GM23248 (cell line): ENCODE data around the gene KCNQ1OT1. TPM values are rescaled to one million over a fixed set of nuclear protein-coding genes. Genes with fewer than 3 reads are reported as not detected.
A peak's percentile ranks its signal among the peaks of the same experiment; 100 is the strongest.

Source experiments
- DNase-seq: peaks from one replicate; pipeline ENCODE4 v3.0.0-alpha.2; 2015
- H2AFZ ChIP-seq: fragments of 200-600 bp; sonication (generic); 2 replicates; pipeline ENCODE4 v1.6.1; 2016; ENCODE audit warnings: antibody characterized with exemption
- H3F3A ChIP-seq: fragments of 200-600 bp; sonication (generic); 2 replicates; pipeline ENCODE4 v1.6.1; 2016; ENCODE audit warnings: mild to moderate bottlenecking, antibody characterized with exemption, mixed run types; ENCODE audit not compliant: insufficient read depth
- H3K27ac ChIP-seq: fragments of 200-600 bp; sonication (generic); 2 replicates; pipeline ENCODE4 v1.5.1; 2016; ENCODE audit warnings: mild to moderate bottlenecking
- H3K27me3 ChIP-seq: fragments of 200-600 bp; sonication (generic); replicated peaks from 2 replicates; pipeline ENCODE4 v1.6.1; 2016; ENCODE audit warnings: mild to moderate bottlenecking; ENCODE audit not compliant: insufficient read depth
- H3K36me3 ChIP-seq: fragments of 200-600 bp; sonication (generic); 2 replicates; pipeline ENCODE4 v1.6.1; 2016; ENCODE audit warnings: low read depth, mild to moderate bottlenecking
- H3K4me1 ChIP-seq: fragments of 200-600 bp; sonication (generic); 2 replicates; pipeline ENCODE4 v1.6.1; 2016; ENCODE audit warnings: mild to moderate bottlenecking; ENCODE audit not compliant: insufficient read depth
- H3K4me2 ChIP-seq: fragments of 200-600 bp; sonication (generic); one replicate; pipeline ENCODE4 v1.6.1; 2016; ENCODE audit warnings: mild to moderate bottlenecking; ENCODE audit not compliant: unreplicated experiment
- H3K4me3 ChIP-seq: fragments of 200-600 bp; sonication (generic); 2 replicates; pipeline ENCODE4 v1.5.1; 2016; ENCODE audit warnings: mild to moderate bottlenecking
- H3K79me2 ChIP-seq: fragments of 200-600 bp; sonication (generic); 2 replicates; pipeline ENCODE4 v1.6.1; 2016; ENCODE audit warnings: mild to moderate bottlenecking; ENCODE audit not compliant: insufficient read depth
- H3K9ac ChIP-seq: fragments of 200-600 bp; sonication (generic); 2 replicates; pipeline ENCODE4 v1.6.1; 2016; ENCODE audit warnings: mild to moderate bottlenecking
- H3K9me2 ChIP-seq: fragments of 200-600 bp; sonication (generic); 2 replicates; pipeline ENCODE4 v1.6.1; 2016; ENCODE audit warnings: mixed run types, mild to moderate bottlenecking, moderate library complexity; ENCODE audit not compliant: insufficient read depth
- H3K9me3 ChIP-seq: fragments of 200-600 bp; sonication (generic); one replicate; pipeline ENCODE4 v1.6.1; 2017; ENCODE audit warnings: low read depth
- H4K20me1 ChIP-seq: fragments of 200-600 bp; sonication (generic); 2 replicates; pipeline ENCODE4 v1.6.0; 2016; ENCODE audit not compliant: insufficient read depth
- EZH2 ChIP-seq: fragments of 200-600 bp; sonication (generic); IDR thresholded peaks from 2 replicates; pipeline ENCODE4 v1.6.1; 2018; ENCODE audit warnings: antibody characterized with exemption, mild to moderate bottlenecking; ENCODE audit not compliant: insufficient read depth, poor library complexity, severe bottlenecking
- EZH2phosphoT487 ChIP-seq: fragments of 200-600 bp; sonication (generic); IDR thresholded peaks from 2 replicates; pipeline ENCODE4 v1.6.1; 2018; ENCODE audit warnings: antibody characterized with exemption, moderate library complexity, mild to moderate bottlenecking, low read depth; ENCODE audit not compliant: insufficient read depth
- WGBS, 2 experiments: methylation state at CpG; one replicate each; pipeline ENCODE4 v1.1.6; 2015 to 2017; ENCODE audit warnings: low lambda C conversion rate in 2 of 2, low coverage in 1 of 2; ENCODE audit errors: missing lambda C conversion rate in 2 of 2; 5-methylcytosine and 5-hydroxymethylcytosine counted together
- in situ Hi-C: fragments of 300-500 bp; cut with MboI; formaldehyde crosslinking; loops from 2 replicates; pipeline ENCODE4 v1.15.0; 2020
- polyA plus RNA-seq: library from polyadenylated mRNA; unstranded; fragments of >200 nt; fragmentation: Nextera tagmentation; extraction: Ambion mirVana; gene quantifications from 2 replicates; pipeline ENCODE4 v1.2.1, GENCODE V29; 2016
- total RNA-seq: library from RNA; depleted of rRNA; stranded (reverse); fragments of >200 nt; shearing (Covaris generic); gene quantifications from 2 replicates; pipeline ENCODE4 v1.2.3, GENCODE V29; 2014; rRNA removed

KCNQ1OT1 gene
- total RNA-seq (0.86 and 1.1 TPM in 2 replicates), polyA plus RNA-seq (0.28 and 0.49 TPM in 2 replicates)

- Histone ChIP-seq H3K9ac (peak within 1 kb of the TSS; percentile 99), H3K27me3 (no peaks in the 10 kb centered on the region; the same call in 1 of the 2 replicates), H3K27ac (peak within 1 kb of the TSS; percentile 72), H3K4me1 (peaks cover 22% of the 10 kb centered on the region), H3K9me2 (no peaks in the 10 kb centered on the region), H3K36me3 (no peaks in the 10 kb centered on the region), H2AFZ (peak within 1 kb of the TSS; percentile 42; the same call in 1 of the 2 replicates), H3K4me3 (peak within 1 kb of the TSS; percentile 95), H3K9me3 (no peaks in the 10 kb centered on the region), H3K4me2 (peak within 1 kb of the TSS; percentile 85), H4K20me1 (peaks cover 23% of the 10 kb centered on the region; the same call in 1 of the 2 replicates), H3K79me2 (peaks cover 50% of the 10 kb centered on the region), H3F3A (no peaks in the 10 kb centered on the region)
- DNase-seq: peak; percentile 92
- WGBS, 2 experiments: 58 to 67% methylated on average over 65 to 80 of the region's 98 CpGs
- in situ Hi-C loops: no loop called here
- TF ChIP-seq EZH2 (no peak), EZH2phosphoT487 (no peak)
Observed at GRCh38 chr11:2699531-2700414, at the start of gene KCNQ1OT1. TSS of gene KCNQ1OT1 (minus strand) at chr11:2699994.

GRCh38 chr11:2748814-2749554 is 49.2 kb upstream of the KCNQ1OT1 start:
- Histone ChIP-seq H3K27ac (no peak overlapping the region), H3K79me2 (no peaks in the 10 kb centered on the region), H3K4me3 (no peak overlapping the region), H3K4me2 (no peak overlapping the region), H3K9me3 (no peaks in the 10 kb centered on the region), H3K36me3 (no peaks in the 10 kb centered on the region), H3K9me2 (no peaks in the 10 kb centered on the region), H2AFZ (no peak overlapping the region), H4K20me1 (no peaks in the 10 kb centered on the region), H3K9ac (no peak overlapping the region), H3K27me3 (peaks cover 25% of the 10 kb centered on the region), H3K4me1 (no peaks in the 10 kb centered on the region), H3F3A (no peaks in the 10 kb centered on the region)
- no peak for DNase-seq
- WGBS, 2 experiments: 73 to 74% methylated on average over 17 of the region's 17 CpGs
- TF ChIP-seq EZH2 (no peak), EZH2phosphoT487 (no peak)
- in situ Hi-C loops: no loop called here

GRCh38 chr11:2748061-2748813 is 48.4 kb upstream of the KCNQ1OT1 start:
- Histone ChIP-seq H3K9me2 (no peaks in the 10 kb centered on the region), H2AFZ (no peak overlapping the region), H3K4me3 (no peak overlapping the region), H3K4me2 (no peak overlapping the region), H3K4me1 (no peaks in the 10 kb centered on the region), H3K9ac (no peak overlapping the region), H3K27ac (no peak overlapping the region), H3F3A (no peaks in the 10 kb centered on the region), H3K9me3 (no peaks in the 10 kb centered on the region), H3K79me2 (no peaks in the 10 kb centered on the region), H3K36me3 (no peaks in the 10 kb centered on the region), H3K27me3 (peaks cover 21% of the 10 kb centered on the region), H4K20me1 (no peaks in the 10 kb centered on the region)
- in situ Hi-C loops: no loop called here
- no peak for DNase-seq
- TF ChIP-seq EZH2: no peak
- TF ChIP-seq EZH2phosphoT487: no peak
- 55 to 61% methylated on average over 11 of the region's 11 CpGs for WGBS, 2 experiments
